ENCODE results near the gene TM9SF1. TPM values are rescaled to one million over a fixed set of nuclear protein-coding genes. Genes with fewer than 3 reads are reported as not detected.

Gene TM9SF1
- total and polyA plus RNA-seq, 8 donors = 28.1 to 72.5 (median 35.2) TPM

- H3K9me3 ChIP-seq = no peaks in the 10 kb centered on the region
- H3K4me1 ChIP-seq = peaks cover 16 to 54% of the 10 kb centered on the region in 2 donors
- H3K27me3 ChIP-seq = no peaks in the 10 kb centered on the region
- intact Hi-C loops (cut with DNase I) = no loop called here
- DNase-seq (no peak), ATAC-seq (no peak)
- TF ChIP-seq CTCF (IDR thresholded peaks at IDR 0.05) = no peak
- peak overlapping the region; percentile 92 to 95 for H3K27ac ChIP-seq
- peak overlapping the region; percentile 80 to 100 for H3K4me3 ChIP-seq
- H3K36me3 ChIP-seq = peaks cover 0 to 48% of the 10 kb centered on the region in 2 donors
Measured at GRCh38 chr14:24145690-24146452, 49.4 kb downstream of the TM9SF1 start.

- no peak for ATAC-seq
- peaks cover 18 to 60% of the 10 kb centered on the region in 2 donors for H3K4me1 ChIP-seq
- no peaks in the 10 kb centered on the region for H3K9me3 ChIP-seq
- peak overlapping the region in 1 of 2 donors; percentile 100 for H3K4me3 ChIP-seq
- H3K36me3 ChIP-seq = peaks cover 0 to 41% of the 10 kb centered on the region in 2 donors
- DNase-seq = no peak
- peak overlapping the region; percentile 92 to 95 for H3K27ac ChIP-seq
- intact Hi-C loops (cut with DNase I) = no loop called here
- no peaks in the 10 kb centered on the region for H3K27me3 ChIP-seq
- no peak for TF ChIP-seq CTCF (IDR thresholded peaks at IDR 0.05)
Measured at GRCh38 chr14:24145219-24145618, 50.0 kb downstream of the TM9SF1 start.

- TF ChIP-seq CTCF (IDR thresholded peaks at IDR 0.05) = no peak
- DNase-seq = no peak
- H3K4me1 ChIP-seq = peaks cover 24 to 60% of the 10 kb centered on the region in 2 donors
- H3K4me3 ChIP-seq = no peak overlapping the region
- H3K27me3 ChIP-seq = no peaks in the 10 kb centered on the region
- intact Hi-C loops (cut with DNase I) = no loop called here
- peaks cover 0 to 40% of the 10 kb centered on the region in 2 donors for H3K36me3 ChIP-seq
- H3K27ac ChIP-seq = no peak overlapping the region
- H3K9me3 ChIP-seq = no peaks in the 10 kb centered on the region
- ATAC-seq = no peak
Measured at GRCh38 chr14:24144451-24144850, 50.8 kb downstream of the TM9SF1 start.

- TF ChIP-seq CTCF (IDR thresholded peaks at IDR 0.05) = no peak
- peaks cover 24 to 60% of the 10 kb centered on the region in 2 donors for H3K4me1 ChIP-seq
- no peak for ATAC-seq
Measured at GRCh38 chr14:24143511-24143910, 51.7 kb downstream of the TM9SF1 start.

GRCh38 chr14:24141097-24141880 is 54.0 kb downstream of the TM9SF1 start, which contains the start of gene EMC9:
TSS of gene EMC9 (minus strand) at chr14:24141591. CDS start at chr14:24141304, 287 bp downstream.
- peak; percentile 53 to 80 for TF ChIP-seq CTCF (IDR thresholded peaks at IDR 0.05)
- H3K4me3 ChIP-seq = peak within 1 kb of the TSS; percentile 69
- ATAC-seq = peak; percentile 93
- H3K27me3 ChIP-seq = no peaks in the 10 kb centered on the region
- peak; percentile 98 to 100 (median 99) for DNase-seq
- no peaks in the 10 kb centered on the region for H3K9me3 ChIP-seq
- H3K36me3 ChIP-seq = peaks cover 0 to 54% of the 10 kb centered on the region in 2 donors
- peak within 1 kb of the TSS; percentile 85 to 91 for H3K27ac ChIP-seq
- intact Hi-C loops (cut with DNase I) = no loop called here
- peaks cover 25 to 74% of the 10 kb centered on the region in 2 donors for H3K4me1 ChIP-seq

More at GRCh38 chr14:24143511-24143910, 51.7 kb downstream of the TM9SF1 start:
- no peaks in the 10 kb centered on the region for H3K27me3 ChIP-seq
- no peak for DNase-seq
- no peak overlapping the region for H3K27ac ChIP-seq
- no peak overlapping the region for H3K4me3 ChIP-seq
- intact Hi-C loops (cut with DNase I) = no loop called here
- H3K36me3 ChIP-seq = peaks cover 0 to 41% of the 10 kb centered on the region in 2 donors
- no peaks in the 10 kb centered on the region for H3K9me3 ChIP-seq

All from left lung (tissue), 10 donors.